Breast epithelium (tissue), 4 donors: ENCODE measurements around the gene OR1F1. TPM values are rescaled to one million over a fixed set of nuclear protein-coding genes. Genes with fewer than 3 reads are reported as not detected.

ENCODE experiments used
- DNase-seq, 2 donors: peaks; one replicate each; pipeline ENCODE4 v3.0.0-alpha.2; 2019; ENCODE audit warnings: low spot score in 2 of 2
- H3K27ac ChIP-seq, 2 donors: fragments of 200-600 bp; sonication (generic) in 1 of 2; one replicate each; pipeline ENCODE4 v1.5.1; 2016 to 2019; ENCODE audit warnings: mild to moderate bottlenecking in 1 of 2
- H3K27me3 ChIP-seq, 2 donors: fragments of 200-600 bp; sonication (generic) in 1 of 2; one replicate each; pipeline versions ENCODE4 v1.5.1 to v1.6.0; 2017 to 2019; ENCODE audit warnings: control low read depth in 1 of 2, mild to moderate bottlenecking in 1 of 2
- H3K36me3 ChIP-seq: fragments of 200-600 bp; one replicate; pipeline ENCODE4 v1.5.1; 2019
- H3K4me1 ChIP-seq, 2 donors: fragments of 200-600 bp; sonication (generic); one replicate each; pipeline ENCODE4 v1.5.1; 2016 to 2019; ENCODE audit warnings: control low read depth in 1 of 2
- H3K4me3 ChIP-seq, 3 donors: fragments of 200-600 bp; sonication (generic); 1 replicate in 2 of 3; 2 replicates in 1 of 3; pipeline ENCODE4 v1.5.1; 2016 to 2019; ENCODE audit warnings: mild to moderate bottlenecking in 3 of 3, moderate library complexity in 2 of 3
- H3K9me3 ChIP-seq, 2 donors: fragments of 200-600 bp; sonication (generic) in 1 of 2; one replicate each; pipeline ENCODE4 v1.5.1; 2016 to 2019; ENCODE audit warnings: control low read depth in 1 of 2
- CTCF ChIP-seq, 3 donors: fragments of 450-650 bp; IDR thresholded peaks; one replicate each; pipeline ENCODE4 v1.5.1; 2016 to 2017; ENCODE audit warnings: antibody characterized with exemption in 3 of 3, mild to moderate bottlenecking in 3 of 3, moderate library complexity in 3 of 3
- POLR2A ChIP-seq: fragments of 450-650 bp; IDR thresholded peaks from one replicate; pipeline ENCODE4 v1.6.1; 2016; ENCODE audit warnings: antibody characterized with exemption, mild to moderate bottlenecking, moderate library complexity
- POLR2AphosphoS5 ChIP-seq, 3 donors: sonication (generic); formaldehyde crosslinking; IDR thresholded peaks; one replicate each; pipeline ENCODE4 v1.6.1; 2017; ENCODE audit warnings: antibody characterized with exemption in 3 of 3
- intact Hi-C: fragments of 100-400 bp; cut with DNase I; formaldehyde crosslinking; loops from one replicate; pipeline ENCODE4 v1.15.1; 2023; ENCODE audit warnings: low total_unique reads
- total RNA-seq, 3 donors: library from RNA; depleted of rRNA; stranded (reverse); fragments of >200 nt; gene quantifications; one replicate each; pipeline ENCODE4 v1.1.0, GENCODE V29; 2016

The OR1F1 gene
- total RNA-seq, 3 donors from 2014 or later = not detected

GRCh38 chr16:3234857-3235561 is 47.0 kb downstream of the OR1F1 start, which contains the start of gene ZNF200:
Gene ZNF200, minus strand, starts transcription at chr16:3235158. Its CDS starts 1,403 bp downstream, at chr16:3233755.
- intact Hi-C loops = loop anchor here (10.0 kb wide), 1 partner anchor 770 kb away; no protein-coding TSS in a partner anchor
- peak; percentile 95 for DNase-seq
- Histone ChIP-seq H3K4me1 (no peaks in the 10 kb centered on the region), H3K27me3 (no peaks in the 10 kb centered on the region), H3K27ac (peak within 1 kb of the TSS; percentile 95 to 99), H3K4me3 (peak within 1 kb of the TSS; percentile 71 to 92 (median 88)), H3K9me3 (peaks cover 5 to 7% of the 10 kb centered on the region in 2 donors), H3K36me3 (peaks cover 18% of the 10 kb centered on the region)
- TF ChIP-seq POLR2A (no peak), CTCF (IDR thresholded peaks at IDR 0.05) (peak in 1 of 3 donors; percentile 14), POLR2AphosphoS5 (IDR thresholded peaks at IDR 0.05) (peak; percentile 87 to 92 (median 89))

- Histone ChIP-seq H3K27ac (no peak overlapping the region), H3K9me3 (peaks cover 0 to 4% of the 10 kb centered on the region in 2 donors), H3K27me3 (no peaks in the 10 kb centered on the region), H3K4me1 (no peaks in the 10 kb centered on the region), H3K4me3 (no peak overlapping the region), H3K36me3 (peaks cover 8% of the 10 kb centered on the region)
- intact Hi-C loops = loop anchor here (10.0 kb wide), 1 partner anchor 769 kb away; no protein-coding TSS in a partner anchor
- TF ChIP-seq POLR2A = no peak
- TF ChIP-seq CTCF (IDR thresholded peaks at IDR 0.05) = no peak
- TF ChIP-seq POLR2AphosphoS5 (IDR thresholded peaks at IDR 0.05) = no peak
- DNase-seq = no peak
These were observed 48.1 kb downstream of the OR1F1 start for GRCh38 chr16:3235856-3236669.

GRCh38 chr16:3241761-3242160 is 53.8 kb downstream of the OR1F1 start:
- H3K27ac ChIP-seq = no peak overlapping the region
- intact Hi-C loops = no loop called here
- no peak overlapping the region for H3K4me3 ChIP-seq
- DNase-seq = no peak
- H3K9me3 ChIP-seq = no peaks in the 10 kb centered on the region
- H3K36me3 ChIP-seq = no peaks in the 10 kb centered on the region
- TF ChIP-seq POLR2A = no peak
- TF ChIP-seq POLR2AphosphoS5 (IDR thresholded peaks at IDR 0.05) = no peak
- TF ChIP-seq CTCF (IDR thresholded peaks at IDR 0.05) = no peak
- H3K4me1 ChIP-seq = no peaks in the 10 kb centered on the region
- peaks cover 0 to 7% of the 10 kb centered on the region in 2 donors for H3K27me3 ChIP-seq

GRCh38 chr16:3242709-3243108 is 54.7 kb downstream of the OR1F1 start:
- intact Hi-C loops = no loop called here
- no peaks in the 10 kb centered on the region for H3K36me3 ChIP-seq
- no peak for TF ChIP-seq POLR2AphosphoS5 (IDR thresholded peaks at IDR 0.05)
- TF ChIP-seq POLR2A = no peak
- no peak for TF ChIP-seq CTCF (IDR thresholded peaks at IDR 0.05)
- H3K9me3 ChIP-seq = no peaks in the 10 kb centered on the region
- no peak for DNase-seq
- H3K27ac ChIP-seq = no peak overlapping the region
- no peaks in the 10 kb centered on the region for H3K4me1 ChIP-seq
- no peak overlapping the region for H3K4me3 ChIP-seq
- peaks cover 0 to 7% of the 10 kb centered on the region in 2 donors for H3K27me3 ChIP-seq

- intact Hi-C loops = no loop called here
These were observed 55.9 kb downstream of the OR1F1 start for GRCh38 chr16:3243882-3244281.

More at GRCh38 chr16:3243882-3244281, 55.9 kb downstream of the OR1F1 start:
- no peaks in the 10 kb centered on the region for H3K36me3 ChIP-seq
- DNase-seq = no peak
- H3K9me3 ChIP-seq = no peaks in the 10 kb centered on the region
- H3K27ac ChIP-seq = no peak overlapping the region
- H3K27me3 ChIP-seq = peaks cover 0 to 7% of the 10 kb centered on the region in 2 donors
- TF ChIP-seq POLR2A (no peak), CTCF (IDR thresholded peaks at IDR 0.05) (no peak), POLR2AphosphoS5 (IDR thresholded peaks at IDR 0.05) (no peak)
- H3K4me1 ChIP-seq = no peaks in the 10 kb centered on the region
- H3K4me3 ChIP-seq = no peak overlapping the region
